ENCODE measurements around the gene ZDHHC3.
A peak's percentile ranks its signal among the peaks of the same experiment; 100 is the strongest.

The ZDHHC3 gene

DNA sequence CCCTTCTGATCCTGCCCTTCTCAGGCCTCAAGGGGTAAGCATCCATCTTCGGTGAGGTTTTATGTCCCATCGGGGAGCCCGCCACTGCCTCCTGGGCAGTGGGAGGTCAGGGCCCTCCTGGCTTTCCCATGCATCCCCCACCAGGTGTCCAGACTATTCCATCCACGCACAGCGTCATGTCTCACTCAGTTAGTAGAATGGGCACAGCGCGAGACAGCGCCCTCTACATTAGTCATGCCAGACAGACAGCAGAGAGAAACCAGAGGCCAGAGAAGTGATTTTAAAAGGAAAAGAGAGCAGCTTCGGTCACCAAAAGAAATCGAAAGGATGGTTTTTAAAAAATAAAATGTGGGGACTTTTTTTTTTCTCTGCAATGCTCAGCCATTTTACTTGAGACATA lies 49.8 kb downstream of the ZDHHC3 start:
- DNase-seq: no peak

- no peak for DNase-seq
Observed at GRCh38 chr3:44924457-44925084, 51.4 kb downstream of the ZDHHC3 start.

DNA sequence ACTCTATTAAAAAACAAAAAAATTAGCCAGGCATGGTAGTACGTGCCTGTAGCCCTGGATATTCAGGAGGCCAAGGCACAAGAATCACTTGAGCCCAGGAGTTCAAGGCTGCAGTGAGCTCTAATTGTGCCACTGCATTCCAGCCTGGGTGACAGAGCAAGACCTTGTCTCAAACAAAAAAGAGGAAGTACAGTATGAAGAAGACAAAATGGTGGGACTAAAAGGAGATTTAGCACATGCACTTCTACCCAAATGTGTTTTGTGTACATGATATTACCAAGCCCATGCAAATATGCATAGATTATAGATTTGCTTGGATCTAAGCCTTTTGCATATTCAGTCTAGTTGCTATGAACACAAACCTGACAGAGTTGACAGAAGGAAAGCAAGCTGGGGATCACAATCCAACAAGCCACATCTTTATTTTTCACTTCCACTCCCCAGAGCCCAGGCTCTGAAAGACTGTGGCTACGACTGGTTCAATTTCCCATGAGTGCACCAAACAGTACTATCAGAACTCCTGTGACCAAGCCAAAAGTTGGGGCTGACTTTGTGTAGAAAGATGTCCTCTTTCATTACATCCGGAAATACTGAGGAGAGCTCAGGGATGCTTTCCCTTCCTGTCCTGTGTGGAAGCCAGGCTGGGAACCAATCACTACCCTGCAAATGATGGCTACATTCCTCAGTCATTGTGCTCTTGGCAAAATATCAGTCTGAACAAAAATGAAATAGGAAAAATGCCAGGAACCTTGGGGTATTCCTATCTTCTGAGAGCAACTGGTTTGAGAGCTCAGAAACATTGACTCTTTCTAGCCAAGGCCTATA lies 52.1 kb downstream of the ZDHHC3 start:
- no peak for DNase-seq

DNA sequence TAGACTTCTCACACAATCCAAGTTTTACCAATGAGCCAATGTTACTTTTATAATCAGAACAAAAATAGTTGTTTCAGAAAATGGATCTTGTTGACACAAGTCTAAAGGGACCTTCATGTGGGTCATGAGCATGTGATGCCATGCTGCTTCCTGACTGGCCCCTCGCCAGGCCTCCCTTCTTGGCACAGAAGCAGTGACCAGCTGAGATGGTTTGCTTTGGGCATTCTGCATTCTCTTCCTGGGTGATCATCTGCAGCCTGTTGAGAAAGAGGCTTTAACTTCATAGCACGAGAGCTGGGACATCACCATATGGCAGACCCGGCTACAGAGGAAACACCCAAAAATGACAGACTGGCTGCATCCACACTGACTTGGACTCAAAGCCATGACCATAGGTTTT lies 55.9 kb downstream of the ZDHHC3 start:
- no peak for DNase-seq

- DNase-seq: no peak
Observed at GRCh38 chr3:44918581-44918980, 57.4 kb downstream of the ZDHHC3 start.

- DNase-seq: no peak
Observed at GRCh38 chr3:44918087-44918486, 57.9 kb downstream of the ZDHHC3 start.

DNA sequence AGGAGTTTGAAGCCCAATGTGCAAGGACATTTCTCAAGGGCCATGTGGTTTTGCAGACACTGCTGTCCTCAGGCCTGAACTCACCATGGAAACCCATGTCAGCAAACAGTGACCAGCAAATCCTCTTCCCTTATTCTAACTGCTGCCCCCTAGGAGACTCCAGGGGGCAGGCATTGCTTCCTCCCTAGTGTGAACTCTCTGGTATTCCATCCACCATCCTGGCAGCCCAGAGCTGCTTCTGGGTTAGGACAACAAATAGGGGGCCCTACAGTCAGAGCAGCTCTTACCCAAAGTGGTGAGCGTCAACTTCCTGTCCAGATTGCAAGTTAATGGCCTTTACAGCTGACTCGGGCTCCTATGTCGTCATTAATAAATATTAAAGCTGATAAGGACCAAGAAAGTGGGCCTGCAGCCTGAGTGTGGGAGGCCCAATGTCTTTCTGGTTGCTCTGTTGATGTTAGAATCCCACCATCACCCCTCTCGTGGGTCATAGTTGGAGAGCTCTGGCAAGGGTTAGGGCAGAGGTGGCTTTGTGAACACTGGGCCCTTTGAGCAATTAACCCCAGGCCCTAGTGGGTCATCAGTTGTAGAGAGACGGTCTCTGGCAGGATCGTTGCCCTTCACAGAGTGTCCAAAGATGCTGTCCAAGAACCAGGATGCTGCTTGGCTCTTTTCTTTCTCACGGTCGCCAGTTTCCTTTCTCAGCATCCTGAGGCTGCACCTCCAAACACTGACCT lies 60.1 kb downstream of the ZDHHC3 start:
- no peak for DNase-seq

- no peak for DNase-seq
Observed at GRCh38 chr3:44914936-44915335, 61.0 kb downstream of the ZDHHC3 start.

DNA sequence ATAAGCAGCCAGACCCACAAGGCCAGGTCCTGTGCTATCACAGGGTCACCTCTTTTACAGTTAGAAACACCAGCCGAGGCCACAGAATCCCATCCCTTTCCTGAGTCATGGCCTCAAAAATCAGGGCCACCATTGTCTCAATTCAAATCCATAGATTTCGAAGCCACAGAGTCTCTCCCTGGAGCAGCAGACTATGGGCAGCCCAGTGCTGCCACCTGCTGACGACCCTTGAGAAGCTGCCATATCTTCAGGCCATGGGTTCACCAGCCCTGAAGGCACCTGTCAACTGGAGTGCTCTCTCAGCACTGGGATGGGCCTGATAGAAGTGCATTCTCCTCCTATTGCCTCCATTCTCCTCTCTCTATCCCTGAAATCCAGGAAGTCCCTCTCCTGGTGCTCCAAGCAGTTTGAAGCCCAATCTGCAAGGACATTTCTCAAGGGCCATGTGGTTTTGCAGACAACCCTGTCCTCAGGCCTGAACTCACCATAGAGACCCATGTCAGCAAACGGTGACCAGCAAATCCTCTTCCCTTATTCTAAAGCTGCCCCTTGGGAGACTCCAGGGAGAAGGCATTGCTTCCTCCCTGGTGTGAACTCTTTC lies 62.0 kb downstream of the ZDHHC3 start:
- peak; percentile 32 for DNase-seq

DNA sequence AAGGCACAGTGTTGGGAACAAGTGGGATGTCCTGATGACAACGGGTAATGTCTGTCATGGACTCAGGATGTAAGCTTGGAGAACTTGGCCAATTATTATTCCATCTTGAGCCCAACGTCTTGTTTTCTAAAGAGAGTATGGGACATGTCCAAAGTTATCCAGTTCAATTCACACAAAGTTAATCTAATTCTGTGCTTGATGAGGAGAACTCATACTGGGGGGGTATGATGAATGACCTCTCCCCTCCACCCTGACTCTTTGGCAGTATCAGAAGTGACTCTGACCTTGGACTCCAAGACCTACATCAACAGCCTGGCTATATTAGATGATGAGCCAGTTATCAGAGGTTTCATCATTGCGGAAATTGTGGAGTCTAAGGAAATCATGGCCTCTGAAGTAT lies 65.3 kb downstream of the ZDHHC3 start:
- DNase-seq: no peak

DNA sequence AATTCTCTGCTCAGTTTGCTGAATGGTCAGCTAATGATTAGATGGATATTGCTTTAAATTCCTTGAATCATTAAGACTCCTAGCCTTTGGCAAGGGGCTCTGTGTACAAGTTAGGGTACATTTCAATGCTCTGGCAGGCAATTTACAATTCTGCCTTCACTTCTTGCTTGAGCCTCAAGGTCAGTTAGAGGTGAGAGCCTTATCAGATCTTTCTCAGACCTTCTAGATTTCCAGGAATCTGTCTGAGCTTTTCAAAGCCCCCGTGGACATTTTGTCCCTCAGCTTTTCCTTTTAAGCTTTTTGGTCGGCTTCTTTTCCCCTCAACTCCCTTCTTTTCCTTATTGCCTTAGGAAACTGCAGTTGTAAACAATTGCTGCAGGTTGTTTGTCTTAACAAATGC lies 66.9 kb downstream of the ZDHHC3 start:
- no peak for DNase-seq

GRCh38 chr3:44907612-44908011 lies 68.4 kb downstream of the ZDHHC3 start:
- no peak for DNase-seq

DNA sequence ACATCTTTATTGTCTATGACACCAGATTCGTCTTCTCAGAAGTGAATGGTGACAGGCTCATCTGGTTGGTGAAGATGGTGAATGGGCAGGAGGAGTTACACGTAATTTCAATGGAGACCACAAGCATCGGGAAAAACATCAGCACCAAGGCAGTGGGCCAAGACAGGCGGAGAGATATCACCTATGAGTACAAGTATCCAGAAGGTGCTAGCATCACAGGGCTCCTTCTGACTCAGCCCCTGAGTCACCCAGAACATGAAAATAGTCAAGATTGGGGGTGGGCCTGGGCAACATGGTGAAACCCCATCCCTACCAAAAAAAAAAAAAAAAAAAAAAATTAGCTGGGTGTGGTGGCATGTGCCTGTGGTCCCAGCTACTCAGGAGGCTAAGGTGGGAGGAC lies 69.0 kb downstream of the ZDHHC3 start:
- no peak for DNase-seq

DNA sequence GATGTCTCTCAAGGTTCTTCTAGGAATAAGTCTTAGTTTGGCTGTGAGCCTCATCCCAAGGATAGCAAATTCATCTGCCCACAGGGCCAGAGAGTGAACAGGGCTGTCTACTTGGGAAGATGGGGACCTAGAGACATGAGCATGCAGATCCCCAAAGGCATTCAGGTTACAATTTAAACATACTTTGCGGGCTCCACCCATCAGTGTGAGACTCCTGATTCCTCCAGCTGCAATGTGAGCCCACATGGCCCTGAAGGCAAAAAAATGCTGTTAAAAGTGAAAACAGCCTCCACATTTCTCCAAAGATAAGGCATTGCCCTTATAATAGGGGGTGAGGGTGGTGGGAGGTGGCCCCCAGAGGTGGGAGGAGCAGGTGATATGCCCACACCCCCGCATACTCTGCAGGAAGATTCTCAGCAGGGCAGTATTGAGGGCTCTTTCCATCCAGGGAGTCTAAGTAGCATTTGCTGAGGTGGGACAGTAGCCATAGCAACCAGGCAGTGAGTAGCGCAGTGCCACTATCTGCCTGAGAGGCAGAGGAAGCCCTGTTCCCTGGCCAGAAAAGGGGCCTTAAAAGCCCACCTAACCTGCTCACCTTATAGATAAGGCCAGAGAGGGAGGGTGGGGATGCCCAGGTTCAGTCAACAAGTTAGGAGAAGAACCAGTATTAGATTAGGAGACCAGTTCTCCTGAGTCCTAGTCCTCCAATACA lies 70.4 kb downstream of the ZDHHC3 start:
- DNase-seq: no peak

GRCh38 chr3:44903751-44904150 lies 72.2 kb downstream of the ZDHHC3 start:
- no peak for DNase-seq

DNA sequence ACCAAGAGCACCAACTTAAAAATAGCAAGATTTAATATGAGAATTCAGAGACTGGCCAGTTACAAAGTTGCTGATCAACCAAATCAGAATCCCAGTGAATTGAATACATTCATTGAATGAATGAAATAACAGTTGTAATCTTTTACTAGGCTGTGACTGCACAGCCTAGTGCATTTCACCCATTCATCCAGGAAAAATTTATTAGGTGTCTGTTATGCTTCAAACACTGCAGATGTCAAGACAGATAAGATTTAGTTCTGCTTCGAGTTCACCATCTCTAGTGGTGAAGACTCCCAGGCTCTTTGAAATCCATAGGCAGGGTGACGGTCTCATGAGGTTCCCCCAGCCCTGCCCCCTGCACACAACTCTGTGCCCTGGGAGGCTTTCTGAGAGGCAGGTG lies 72.7 kb downstream of the ZDHHC3 start:
- DNase-seq: no peak

DNA sequence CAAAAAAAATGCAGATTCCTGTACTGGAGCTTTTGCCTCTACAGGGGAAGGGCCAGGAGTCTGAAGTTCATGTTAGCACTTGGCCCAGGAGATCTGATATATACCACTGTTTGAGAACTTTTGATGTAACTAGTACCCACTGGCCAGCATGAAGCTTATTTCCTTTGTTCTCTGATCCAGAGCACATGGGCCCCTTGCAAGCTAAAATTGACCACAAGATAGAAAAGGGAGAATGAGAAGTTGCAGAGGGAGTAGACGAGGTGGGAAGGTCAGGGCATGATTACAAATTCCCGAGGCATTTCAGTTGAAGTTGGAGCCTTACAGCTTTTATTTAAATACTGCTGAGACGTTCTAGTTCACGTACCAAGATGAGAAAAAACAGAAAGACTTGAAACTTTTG lies 73.3 kb downstream of the ZDHHC3 start:
- DNase-seq: no peak

DNA sequence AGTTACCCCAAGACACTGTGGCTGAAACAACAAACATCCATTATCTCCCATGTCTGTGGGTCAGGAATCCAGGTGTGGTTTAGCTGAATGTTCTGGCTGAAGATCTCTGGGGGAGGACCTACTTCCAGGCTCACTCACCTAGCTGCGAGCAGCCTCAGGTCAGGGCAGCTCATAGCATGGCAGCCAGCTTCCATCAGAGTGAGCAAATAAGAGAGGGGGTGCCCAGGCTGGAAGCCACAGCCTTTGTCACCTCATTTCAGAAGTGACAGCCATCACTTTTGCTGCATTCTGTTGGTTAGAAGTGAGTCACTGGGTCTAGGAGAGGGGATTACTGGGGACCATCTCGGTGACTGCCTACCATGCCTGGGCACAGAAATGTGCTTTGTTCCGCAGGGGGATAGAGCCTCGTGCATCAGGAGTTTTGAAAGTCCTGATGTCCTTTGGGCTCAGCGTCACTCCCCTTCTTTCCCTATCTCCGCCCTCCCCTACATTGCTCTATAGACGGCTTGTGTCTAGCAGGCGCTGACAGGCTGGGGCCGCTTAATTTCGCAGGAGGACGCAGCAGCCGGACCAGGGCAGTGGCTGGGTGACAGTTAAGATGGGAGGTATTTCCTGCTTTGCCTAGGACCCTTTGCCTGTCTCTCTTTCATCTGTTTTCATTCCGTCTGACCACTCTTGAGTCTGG lies 76.1 kb downstream of the ZDHHC3 start:
- no peak for DNase-seq

DNA sequence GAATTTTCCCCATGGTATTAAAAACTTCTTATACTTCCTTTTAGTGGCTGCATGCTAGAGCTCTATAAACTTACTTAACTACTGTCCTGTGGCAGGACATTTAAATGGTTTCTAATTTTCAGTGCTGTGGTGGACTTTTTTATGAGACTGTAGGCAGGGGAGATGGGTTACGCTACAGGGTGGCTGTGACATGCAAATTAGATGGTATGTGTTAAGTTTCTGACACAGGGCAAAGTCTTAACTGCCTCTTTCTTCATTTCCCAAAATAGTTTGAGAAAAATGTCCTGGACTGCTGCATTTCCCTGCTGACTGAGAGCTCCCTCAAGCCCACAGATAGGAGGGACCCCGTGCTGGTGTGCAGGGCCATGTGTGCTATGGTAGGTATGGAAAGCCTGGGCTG lies 79.5 kb downstream of the ZDHHC3 start:
- no peak for DNase-seq

DNA sequence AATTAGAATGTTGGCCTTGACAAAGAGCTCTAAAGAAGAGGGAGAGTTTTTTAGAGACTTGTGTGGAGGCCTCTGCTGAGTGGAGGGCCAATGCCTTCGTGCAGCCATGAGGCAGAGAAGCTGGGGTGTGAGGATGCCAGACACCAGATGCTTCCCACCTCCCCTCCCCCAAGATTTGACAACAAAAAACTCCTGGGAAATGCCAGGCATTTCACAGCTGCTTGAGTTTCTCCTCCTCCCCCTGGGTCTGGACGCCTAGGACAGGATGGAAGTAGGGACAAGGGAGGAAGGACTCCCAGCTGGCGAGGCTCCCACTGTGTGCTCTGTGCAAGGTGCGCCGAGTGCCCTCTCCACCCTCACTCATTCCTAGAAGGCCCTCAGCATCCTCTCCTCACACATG lies 81.5 kb downstream of the ZDHHC3 start:
- DNase-seq: no peak

DNA sequence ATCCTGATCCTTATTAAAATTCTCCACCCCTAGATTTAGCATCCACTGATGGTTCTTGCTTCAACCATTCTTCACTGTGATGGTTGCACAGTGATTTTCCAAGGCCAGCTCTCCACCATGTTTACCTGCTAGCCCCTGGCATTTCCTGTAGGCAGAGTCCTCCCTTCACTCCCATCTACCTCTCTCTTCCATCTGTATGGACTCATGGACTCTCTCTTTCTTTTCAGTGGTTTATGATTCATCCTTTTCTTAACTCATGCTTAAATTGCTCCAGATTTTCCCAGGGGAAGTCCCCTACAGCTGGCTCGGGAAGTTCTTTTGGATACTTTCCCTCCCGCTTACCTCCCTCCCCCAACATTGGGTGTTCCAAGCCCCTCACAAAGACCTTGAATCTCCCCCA lies 82.9 kb downstream of the ZDHHC3 start:
- DNase-seq: no peak

GRCh38 chr3:44892689-44893088 lies 83.3 kb downstream of the ZDHHC3 start:
- DNase-seq: no peak

All from NCI-H510A treated with DMSO at 0.1 percent for 48 hours (cell line).